GM18498 (cell line): ENCODE data around the gene RAET1E.
"Not testable (repeated sequence)": the region's sequence is repeated elsewhere in the genome, so short reads cannot be mapped to it uniquely, and the experiment has no call there.

Experiments
- ATAC-seq: cut with Tn5 transposase; IDR thresholded peaks from one replicate; pipeline ENCODE4 v1.9.1; 2021; ENCODE audit warnings: mild to moderate bottlenecking, moderate library complexity; ENCODE audit not compliant: unreplicated experiment

The RAET1E gene

DNA sequence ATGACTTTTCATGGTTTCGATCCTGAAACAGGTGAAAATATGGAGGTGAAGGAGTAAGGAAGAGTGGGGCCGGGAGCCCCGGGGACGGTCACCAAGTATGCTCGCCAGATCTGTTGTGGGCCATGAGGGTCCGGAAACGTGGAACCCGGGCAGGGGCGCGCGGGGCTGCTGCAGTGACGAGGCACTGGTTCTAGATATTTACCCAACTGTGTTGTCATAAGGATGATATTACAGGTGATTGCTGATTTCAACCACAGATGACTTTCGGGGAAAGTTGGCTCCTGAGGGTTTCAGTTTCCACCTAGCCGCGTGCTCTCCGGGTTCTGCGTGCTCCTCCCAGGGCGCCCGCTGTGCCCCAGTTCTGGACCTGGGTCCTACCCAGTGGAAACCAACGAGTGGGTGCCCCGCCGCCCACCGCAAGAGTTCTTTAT lies 12.8 kb upstream of the RAET1E start:
- ATAC-seq, result no peak

DNA sequence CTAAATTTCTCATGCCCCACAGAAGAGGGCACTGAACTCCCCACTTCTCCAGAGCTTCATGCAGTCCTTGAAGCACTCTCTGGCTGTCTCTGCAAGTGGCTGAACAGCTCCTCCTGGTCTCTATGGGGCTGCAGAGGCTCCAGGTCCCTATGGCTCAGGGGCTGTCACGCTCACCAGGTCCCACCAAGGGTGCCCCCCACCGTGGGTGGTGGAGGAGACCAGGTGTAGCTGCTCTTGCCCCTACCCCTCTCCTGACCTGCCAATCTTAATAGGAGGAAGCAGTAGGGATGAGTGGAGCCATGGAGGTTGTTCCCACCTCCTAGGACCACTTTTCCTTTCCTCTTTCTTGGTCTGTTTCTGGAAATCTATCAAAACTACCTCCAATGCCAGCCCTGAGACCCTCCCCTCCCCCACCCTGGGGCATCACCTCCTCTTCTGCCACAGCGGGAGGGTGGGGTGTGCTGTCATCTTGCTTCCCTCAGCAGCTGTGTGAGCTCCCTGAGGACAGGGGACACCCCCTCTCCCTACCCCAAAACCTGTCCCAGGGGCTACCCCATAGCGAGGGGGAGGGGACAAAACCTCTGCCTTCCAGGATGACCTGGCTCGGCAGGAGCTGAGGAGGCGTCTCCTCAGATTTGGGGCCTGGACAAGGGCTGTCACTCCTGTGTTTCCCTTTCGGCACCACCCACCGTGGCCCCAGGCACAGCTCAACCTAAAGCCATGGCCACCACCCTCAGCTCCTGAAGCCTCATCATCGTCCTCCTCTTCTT lies 12.0 kb upstream of the RAET1E start:
- ATAC-seq, result no peak

DNA sequence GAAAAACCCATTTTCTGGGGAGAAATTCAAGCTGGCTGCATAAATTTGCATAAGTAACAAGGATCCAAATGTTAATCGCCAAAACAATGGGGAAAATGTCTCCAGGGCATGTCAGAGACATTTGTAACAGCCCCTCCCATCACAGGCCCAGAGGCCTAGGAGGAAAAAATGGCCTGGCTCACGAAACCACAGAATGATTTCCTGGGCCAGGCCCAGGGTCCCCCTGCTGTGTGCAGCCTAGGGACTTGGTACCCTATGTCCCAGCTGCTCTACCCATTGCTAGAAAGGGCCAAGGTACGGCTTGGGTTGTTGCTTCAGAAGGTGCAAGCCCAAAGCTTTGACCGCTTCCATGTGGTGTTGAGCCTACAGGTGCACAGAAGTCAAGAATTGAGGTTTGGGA lies 10.6 kb upstream of the RAET1E start:
- ATAC-seq, result not testable (repeated sequence)

DNA sequence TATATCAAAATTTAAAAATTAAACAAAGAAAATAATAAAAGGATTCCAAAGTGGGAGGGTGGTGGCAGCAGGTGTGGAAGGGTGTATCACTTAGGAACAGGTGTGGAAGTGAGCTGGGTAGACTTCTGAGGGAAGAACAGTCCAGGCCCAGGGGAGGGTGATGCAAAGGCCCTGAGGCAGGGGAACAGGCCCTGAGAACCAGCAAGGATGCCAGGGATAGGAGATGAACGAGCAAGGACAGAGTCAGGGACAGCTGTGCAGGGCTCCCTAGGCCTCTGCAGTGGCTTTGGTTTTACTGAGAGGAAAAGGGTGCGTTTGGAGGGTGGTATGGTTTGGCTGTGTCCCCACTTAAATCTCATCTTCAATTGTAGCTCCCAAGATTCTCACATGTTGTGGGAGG lies 9.4 kb upstream of the RAET1E start:
- ATAC-seq, result no peak

DNA sequence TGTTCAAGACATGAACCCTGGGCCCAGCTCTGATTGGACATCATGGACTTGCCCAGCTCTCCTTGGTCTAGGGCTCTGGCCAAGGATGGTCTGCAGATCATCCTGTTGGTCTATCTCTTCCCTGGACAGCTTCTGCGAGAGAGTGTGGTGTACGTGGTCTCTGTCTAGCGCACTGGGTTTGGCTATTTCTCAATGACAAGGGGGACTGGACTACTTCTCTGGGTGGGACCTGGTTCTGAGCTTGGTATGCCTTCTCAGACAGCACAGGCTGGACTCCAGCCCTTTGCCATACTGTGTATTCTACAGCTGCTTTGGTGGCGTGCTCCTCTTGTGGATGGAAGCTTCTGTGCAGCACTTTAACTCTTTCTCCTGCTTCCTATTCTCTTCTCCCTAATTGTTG lies 8.5 kb upstream of the RAET1E start:
- no peak for ATAC-seq

DNA sequence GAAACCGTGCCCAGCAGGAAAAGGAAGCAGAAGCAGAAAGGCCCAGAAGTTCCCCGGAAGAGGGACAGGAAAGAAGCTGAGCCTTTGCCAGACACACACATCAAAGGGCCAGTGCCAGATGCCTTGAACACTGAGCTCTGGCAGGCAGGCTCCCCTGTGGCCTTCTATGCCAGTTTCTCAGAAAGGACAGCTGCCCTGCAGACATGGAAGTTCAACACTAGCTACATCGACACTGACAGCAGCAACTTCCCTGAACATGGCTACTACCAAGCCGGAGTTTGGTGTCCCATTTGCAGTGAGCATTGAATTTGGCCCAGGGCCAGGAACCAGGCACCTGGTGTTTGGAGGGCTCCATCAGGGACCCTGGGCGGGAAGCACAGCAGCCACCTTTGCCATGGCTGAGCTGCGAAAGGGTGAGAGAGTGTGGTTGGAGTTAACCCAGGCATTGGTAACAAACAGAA lies 8.0 kb upstream of the RAET1E start:
- no peak for ATAC-seq

DNA sequence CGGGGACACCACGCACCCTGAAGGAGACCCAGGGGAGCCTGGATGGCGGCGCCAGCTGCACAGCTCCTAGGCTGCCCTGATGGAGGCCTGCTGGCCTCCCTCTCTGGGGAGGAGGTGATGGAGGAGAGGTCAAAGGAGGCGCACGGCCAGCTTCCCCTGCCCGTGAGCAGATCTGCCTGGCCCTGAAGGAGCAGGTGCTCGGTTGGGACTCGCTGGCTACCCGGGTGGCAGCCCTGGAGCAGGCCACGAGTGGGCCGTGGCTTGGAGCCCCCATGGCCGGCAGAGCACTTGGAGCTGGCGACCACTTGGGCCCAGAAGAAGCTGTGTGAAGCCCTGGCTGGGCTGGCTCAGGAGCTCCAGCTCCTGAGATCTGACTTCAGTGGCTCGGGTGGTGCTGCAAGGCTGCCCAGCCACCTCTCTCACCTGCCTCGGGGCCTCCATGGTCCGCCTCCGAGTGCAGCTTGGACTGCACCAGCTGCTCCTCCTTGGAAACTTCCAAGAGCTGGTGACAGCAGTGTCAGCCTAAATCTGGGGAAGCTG lies 7.5 kb upstream of the RAET1E start:
- ATAC-seq, result no peak

DNA sequence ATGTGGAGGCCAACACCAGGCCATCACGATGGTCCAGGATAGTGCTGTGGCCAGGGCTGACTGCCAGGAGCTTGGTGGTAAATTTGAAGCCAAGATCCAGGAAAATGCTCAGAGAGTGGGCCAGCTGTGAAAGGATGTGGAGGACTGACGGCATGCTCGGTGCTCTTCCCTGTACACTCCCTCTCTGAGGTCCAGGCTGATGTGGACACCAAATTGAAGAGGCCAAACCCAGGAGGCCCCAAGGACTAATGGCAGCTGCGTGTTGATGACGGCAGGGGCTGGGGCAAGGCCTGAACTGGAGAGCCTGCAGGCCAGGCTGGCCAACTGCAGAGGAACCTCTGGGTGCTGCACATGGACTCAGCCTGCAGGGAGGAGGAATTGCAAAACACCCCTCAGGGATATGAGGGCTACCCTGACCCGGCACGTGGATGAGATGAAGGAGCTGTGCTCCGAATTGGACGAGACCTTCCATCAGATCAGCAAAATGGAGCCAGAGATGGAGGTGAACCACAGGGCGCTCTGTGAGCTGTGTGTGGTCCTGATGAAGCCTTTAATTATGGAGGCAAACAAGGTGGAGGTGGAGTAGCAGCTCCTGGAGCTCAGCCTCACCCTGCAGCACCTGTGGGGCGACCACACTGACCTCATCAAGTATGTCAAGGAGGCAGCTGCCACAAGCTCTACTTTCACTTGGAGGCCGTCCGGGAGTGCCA lies 6.9 kb upstream of the RAET1E start:
- ATAC-seq, result no peak

DNA sequence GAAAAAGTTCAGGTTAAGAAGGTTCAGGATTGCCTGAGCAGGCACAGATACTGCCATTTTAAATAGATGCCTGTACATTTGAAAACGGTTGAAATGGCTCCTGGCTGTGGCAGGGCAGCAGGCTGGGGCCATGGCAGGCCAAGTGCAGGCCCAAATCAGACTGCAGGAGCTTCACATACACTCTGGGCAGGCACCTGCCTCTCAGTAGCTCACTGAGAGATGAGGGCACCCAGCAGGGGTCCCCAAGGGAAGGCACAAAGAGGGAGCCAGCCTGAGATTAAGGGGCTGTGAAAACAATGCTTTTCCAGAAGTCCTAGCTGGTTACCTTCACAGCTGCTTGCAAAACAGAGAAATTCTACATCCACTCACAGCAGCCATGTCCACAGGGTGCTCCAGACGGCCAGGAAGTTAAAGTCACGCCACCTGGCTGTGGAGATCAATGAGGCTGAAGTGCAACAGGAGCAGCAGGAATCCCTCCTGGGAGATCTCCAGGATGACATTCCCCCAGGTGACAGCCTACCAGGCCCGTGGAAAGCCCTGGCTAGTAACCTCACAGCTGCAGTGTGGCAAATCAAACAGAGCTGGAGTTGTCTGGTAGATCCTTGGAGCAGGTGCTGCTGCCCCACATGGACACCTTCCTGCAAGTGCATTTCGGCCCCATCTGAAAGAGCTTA lies 6.2 kb upstream of the RAET1E start:
- ATAC-seq, result no peak

DNA sequence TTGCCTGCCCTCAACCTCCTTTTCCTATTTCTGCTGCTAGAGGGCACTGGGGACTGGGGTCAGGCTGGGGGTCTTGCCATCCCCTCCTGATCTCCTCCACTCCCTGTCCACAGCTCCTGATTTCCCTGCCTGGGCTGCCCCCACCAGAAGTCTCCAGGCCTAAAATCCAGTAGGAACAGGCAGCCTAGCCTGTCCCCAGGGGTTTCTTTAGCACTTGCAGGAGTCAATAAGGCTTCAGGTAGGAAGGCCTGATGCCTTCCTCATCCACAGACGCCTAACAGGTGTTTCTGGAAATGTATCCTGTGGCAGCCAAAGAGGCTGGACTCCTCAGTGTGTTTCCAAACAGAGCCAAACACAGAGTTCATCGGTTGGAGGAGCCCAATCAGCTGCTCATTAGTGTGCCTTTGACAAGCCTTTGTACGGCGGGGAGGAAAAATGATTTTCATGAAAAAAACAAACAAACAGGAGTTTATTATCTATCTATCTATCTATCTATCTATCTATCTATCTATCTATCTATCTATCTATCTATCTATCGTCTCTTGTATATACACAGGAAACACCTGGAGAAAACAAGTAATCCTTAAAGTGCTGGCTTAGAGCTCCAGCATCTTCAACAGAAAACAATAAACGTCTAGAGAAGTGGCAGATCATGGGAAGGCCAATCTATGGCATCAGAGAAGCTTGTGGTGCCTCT lies 3.7 kb upstream of the RAET1E start:
- ATAC-seq, result no peak

DNA sequence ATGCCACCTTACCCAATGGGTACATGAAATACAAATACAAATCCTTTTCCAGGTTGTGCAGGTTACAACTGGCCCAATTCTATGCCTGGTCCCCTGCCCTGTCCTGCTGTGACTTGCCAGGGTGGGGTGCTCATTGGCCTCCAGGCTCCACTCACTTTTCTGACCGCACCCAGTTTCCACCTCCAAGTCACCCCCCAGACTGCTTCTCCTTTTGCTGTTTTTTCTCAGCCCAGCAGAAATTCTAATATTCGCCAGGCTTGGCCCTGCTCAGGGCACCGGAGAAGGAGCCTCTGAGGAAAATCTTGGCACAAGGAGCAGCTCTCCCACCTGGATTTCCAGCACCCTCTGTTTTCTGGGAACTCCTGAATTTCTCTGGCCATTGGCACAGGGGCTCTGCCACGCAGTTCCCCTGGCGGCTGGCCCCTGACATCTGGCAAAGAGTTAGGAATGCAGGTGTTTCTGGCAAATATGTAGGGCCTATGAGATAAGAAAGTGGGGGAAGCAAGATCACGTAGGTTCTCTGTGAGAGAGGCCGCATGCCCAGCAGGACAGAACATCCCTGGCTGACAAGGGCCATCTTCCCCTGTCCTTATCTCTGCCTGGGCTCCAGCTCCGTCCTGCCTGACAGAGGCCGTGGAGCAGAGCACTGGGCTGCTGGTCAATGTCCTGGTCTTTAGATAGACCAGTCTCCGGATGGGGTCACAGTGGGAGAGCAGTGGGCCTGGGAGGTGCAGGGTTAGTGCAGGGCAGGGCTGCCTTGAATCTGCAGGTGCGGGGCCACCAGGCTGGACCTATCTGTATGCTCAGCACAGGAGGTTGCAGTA lies 2.9 kb upstream of the RAET1E start:
- no peak for ATAC-seq

DNA sequence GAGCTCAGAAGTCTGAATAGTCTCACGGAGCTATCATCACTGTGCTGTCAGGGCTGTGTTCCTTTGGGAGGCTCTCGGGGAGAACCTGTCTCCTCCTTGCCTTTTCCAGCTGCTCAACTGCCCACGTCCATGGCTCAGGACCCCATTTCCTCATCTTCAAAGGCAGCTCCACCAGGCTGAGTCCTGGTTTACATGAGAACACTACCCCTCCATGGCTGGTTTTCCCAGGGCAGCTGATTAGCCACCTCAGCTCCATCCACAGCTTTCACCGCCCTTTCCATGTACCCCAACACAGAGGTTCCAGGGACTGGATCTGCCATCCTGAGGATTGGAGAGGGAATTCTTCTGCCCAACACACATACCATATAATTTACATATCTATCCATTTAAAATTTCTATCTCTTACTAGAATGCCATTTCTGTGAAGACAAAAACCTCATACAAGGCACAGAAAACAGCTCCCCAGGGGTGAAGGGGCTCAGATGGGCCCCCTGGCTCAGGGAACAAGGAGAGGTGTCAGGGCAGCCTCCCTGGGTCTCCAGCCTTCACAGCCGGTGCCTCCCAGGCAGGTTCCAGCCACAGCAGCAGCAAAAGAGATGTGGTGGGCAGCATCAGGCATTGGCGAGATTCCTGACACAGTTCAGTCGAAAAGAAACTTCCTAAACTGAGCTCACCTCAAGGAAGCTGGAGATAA lies 2.2 kb upstream of the RAET1E start:
- ATAC-seq, result no peak

DNA sequence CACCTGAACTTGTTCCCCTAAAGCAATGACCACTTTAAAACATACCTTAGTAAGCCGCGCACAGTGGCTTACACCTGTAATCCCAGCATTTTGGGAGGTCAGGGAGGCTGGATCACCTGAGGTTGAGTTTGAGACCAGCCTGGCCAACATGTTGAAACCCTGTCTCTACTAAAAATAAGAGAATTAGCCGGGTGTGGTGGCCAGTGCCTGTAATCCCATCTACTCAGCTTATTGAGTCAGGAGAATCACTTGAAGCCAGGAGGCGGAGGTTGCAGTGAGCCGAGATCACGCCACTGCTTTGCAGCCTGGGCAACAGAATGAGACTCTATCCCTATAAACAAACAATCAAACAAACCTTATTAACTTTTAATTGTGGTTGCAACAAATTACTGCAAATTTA lies 1.6 kb upstream of the RAET1E start:
- no peak for ATAC-seq

DNA sequence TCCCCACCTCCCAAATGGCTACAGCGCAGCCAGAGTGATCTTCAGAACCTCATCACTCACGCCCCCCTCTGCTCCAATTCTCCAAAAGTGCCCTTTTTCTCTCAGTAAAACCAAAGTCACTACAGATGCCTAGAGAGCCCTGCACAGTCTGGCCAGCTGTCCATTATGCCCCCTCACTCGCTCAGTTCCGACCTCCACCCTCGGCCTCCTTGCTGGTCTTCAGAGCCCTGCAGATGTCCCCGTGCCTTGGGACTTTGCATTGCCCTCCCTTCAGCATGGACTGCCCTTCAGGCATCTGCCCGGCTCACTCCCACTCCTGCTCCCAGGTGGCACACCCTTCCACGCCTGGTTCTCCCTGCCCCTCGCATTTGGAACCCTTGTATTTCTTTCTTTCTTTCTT lies 1.1 kb upstream of the RAET1E start:
- no peak for ATAC-seq

DNA sequence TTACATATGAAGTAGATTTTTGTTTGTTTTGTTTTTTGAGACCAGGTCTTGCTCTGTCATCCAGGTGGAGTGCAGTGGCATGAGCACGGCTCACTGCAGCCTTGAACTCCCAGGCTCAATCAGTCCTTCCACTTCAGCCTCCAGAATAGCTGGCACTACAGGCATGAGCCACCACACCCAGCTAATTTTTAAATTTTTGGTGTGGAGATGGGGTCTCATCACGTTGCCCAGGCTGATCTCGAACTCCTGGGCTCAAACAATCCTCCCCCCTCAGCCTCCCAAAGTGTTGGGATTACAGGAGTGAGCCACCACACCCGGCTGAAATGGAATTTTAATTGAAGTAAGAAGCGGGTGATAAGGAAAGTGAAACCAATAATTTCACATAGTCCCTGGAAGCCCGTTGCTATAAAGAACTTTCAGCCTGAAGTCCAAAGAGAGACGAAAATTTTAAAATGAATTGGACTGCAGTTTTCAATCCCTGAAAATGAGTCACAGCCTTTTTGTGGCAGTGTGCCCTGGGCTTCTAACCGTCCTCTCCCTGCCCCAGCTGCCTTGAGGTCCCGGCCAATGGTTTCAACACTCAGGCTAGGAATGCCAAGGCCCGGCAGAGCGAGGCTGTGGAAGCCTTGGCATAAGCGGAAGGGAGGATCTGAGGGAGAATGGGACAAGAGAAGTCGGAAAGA lies 757 bp downstream of the RAET1E start:
- ATAC-seq, result no peak

DNA sequence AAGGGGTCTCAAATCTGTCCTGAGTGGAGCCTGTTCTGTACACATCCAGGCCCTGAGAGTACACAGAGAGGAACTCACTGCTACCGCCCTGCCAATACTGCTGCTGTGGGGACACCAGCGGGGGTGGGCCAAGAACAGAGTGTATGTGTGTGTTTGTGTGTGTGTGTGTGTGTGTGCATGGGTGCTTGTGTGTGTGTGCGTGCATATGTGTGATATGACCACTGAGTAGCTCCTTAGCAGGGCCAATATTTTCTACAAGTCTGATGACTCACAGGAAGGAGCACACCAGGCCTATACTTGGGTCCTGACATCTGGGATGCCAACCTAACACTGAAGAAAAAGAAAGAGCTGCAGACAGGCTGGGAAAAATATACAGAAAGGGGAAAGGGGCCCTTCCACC lies 1.4 kb downstream of the RAET1E start:
- no peak for ATAC-seq

DNA sequence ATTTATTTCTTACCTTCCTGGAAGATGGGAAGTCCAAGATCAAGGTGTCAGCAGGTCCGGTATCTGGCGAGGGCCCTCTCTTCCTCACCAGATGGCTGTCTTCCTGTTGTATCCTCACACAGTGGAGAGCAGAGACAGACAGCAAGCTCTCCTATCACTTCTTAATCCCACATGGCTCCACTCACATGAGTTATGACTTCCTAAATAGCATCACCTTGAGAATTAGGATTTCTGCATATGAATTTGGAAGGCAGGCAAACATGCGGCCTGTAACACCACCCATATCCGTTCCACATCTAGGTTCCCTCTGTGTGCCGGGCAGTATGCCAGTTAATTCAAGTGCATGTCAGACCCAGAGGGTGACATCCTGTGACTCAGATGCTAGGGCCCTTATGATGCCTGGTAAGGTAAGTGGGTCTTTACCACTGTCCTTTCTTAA lies 2.1 kb downstream of the RAET1E start:
- no peak for ATAC-seq

DNA sequence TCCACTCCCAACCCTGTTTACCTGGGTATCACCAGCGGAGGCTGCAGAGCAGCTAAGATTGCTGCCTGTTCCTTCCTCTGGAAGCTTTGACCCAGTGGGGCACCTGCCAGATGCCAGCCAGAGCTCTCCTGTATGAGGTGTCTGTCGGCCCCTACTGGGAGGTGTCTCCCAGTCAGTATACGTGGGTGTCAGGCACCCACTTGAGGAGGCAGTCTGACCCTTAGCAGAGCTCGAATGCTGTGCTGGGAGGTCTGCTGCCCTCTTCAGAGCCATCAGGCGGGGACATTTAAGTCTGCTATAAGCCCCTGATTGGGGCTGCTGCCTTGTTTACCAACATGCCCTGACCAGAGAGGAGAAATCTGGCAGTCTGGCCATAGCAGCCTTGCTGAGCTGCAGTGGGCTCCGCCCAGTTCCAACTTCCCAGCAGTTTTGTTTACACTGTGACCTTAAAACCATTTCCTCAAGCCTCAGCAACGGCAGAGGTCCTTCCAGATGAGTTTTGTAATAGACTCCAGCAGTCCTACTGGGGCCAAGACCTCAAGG lies 2.8 kb downstream of the RAET1E start:
- no peak for ATAC-seq

DNA sequence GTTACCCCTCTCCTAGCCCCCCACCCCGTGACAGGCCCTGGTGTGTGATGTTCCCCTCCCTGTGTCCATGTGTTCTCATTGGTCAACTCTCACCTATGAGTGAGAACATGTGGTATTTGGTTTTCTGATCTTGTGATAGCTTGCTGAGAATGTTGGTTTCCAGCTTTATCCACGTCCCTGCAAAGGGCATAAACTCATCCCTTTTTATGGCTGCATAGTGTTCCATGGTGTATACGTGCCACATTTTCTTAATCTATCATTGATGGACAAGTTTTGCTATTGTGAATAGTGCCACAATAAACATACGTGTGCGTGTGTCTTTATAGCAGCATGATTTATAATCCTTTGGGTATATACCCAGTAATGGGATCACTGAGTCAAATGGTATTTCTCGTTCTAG lies 6.0 kb downstream of the RAET1E start:
- not testable (repeated sequence) for ATAC-seq
